GM18907 (cell line): ENCODE data around the gene DPP7.
"Not testable (repeated sequence)": the region's sequence is repeated elsewhere in the genome, so short reads cannot be mapped to it uniquely, and the experiment has no call there.

Experiments used
- ATAC-seq: cut with Tn5 transposase; IDR thresholded peaks from one replicate; pipeline ENCODE4 v1.9.1; 2021; ENCODE audit warnings: mild to moderate bottlenecking, moderate library complexity; ENCODE audit not compliant: unreplicated experiment

The DPP7 gene

DNA sequence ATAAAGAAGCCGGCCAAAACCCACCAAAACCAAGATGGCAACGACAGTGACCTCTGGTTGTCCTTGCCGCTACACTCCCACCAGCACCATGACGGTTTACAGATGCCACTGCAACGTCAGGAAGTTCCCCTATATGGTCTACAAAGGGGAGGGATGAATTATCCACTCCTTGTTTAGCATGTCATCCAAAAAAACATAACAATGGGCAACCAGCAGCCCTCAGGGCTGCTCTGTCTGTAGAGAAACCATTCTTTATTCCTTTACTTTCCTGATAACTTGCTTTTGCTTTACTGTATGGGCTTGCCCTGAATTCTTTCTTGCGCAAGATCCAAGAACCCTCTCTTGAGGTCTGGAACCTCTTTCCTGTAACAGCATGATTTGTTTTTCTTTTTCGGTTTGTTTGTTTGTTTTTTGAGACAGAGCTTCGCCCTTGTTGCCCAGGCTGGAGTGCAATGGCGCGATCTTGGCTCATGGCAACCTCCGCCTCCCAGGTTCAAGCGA is 39.2 kb downstream of the DPP7 start:
- no peak for ATAC-seq

DNA sequence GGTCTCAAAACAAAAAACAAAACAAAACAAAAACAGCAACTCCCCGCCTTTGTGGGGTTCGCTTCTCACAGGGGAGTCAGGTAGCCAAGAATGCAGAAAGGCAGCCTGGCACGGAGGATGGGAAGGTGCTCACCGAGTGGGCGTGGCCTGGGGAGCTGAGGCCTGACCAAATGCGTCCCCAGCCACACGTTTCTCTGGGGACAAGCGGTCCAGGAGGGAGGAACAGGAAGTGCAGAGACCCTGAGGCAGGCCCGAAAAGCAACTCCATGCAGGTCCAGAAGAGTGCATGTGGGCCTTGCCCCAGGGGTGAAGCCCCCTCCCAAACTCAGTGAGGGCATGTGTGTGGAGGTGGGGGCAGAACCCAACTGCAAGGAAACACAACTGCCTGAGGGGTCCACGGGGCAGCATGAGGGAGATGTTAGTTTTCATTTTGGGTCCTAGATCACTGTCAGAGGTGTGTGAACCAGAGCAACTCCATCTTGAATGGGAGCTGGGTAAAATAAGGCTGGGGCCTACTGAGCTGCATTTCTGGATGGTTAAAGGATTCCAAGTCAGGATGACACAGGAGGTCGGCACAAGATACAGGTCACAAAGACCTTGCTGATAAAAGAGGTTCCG is 39.8 kb downstream of the DPP7 start:
- no peak for ATAC-seq

DNA sequence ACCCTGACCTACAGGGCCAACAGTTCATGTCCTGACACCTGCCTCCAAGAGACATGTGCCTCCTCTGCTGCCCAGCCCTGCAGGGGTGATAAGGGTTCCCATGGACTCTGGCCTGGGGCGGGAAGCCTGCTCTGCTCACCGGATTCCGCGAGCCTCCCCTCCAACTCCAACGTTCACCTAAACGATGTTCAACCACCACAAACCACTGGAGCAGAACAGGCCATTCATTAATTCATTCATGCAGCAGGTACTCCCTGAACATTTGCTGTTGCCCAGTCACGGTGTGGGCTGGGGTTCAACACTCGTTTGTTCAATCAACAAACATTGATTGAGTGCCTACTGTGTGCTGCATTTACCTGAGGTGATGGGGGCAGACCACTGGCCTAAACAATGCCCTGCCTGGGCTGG is 40.5 kb downstream of the DPP7 start:
- ATAC-seq: no peak

DNA sequence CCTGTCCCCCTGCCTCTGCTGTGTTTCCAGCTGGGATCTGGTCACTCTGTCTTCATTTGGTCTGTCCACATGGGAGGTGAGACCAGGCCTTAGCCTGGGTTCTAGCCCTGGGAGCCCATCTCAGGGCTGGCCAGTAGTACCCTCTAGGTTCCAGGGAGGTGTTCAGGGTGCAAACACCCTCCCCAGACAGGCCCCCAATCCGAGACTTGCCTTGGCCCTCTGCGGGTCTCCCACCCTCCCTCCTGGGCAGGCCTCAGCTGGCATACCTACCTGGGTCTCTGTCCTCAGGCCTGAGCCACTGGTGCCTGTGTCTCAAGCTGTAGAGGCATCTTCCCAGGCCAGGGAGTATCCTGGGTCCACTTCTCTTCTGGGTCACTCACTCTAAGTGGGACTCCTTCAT is 43.3 kb downstream of the DPP7 start:
- no peak for ATAC-seq

DNA sequence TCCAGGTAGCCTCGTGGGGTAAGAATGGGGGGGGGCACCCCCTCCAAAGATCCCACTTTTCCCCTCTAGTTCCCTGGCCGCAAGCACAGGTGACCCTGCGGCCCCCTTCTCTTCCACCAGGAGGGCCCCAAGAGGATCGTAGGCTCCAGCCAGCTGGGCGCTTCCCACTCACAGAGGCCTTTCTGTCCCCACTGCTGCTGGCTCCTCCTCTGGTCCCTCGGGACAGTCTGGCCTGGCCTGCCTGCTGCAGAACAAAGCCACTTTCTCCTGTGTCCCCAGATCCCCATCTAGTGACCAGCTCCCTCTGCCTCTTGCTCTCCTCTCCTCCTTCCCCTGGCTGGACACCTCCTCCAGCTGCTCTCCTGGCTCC is 43.6 kb downstream of the DPP7 start:
- peak; percentile 4 for ATAC-seq

DNA sequence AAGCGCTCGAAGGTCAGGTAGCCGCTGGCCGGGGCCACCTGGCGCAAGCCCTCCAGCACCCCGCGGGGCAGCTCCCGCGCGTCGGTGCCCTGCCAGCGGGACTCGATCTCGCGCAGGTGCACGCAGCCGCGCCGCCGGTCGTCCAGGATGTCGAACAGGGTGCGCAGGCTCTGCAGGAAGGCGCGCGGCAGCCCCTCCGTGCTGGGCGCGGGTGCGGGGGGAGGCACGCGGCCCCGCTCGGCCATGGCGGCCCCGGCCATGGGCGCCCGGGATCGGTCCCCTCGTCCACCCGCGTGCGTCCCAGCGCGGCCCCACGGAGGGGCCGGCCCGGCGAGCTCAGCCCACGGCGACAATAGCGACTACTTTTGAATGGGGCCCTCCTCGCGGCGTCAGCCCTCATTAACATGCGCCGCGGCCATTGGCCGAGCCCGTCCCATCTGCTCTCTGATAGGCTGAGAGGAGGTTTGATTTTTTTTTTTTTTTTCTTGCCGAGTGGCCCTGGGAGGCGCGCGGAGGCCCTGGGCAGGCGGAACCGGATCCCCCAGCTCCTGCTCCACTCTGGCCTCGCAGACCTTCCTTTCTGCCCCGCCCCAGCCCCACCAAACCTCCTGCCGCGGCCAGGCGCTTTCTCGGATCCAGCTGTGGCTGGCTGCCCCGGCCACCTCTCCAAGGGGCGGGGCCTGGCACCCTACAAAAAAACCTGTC is 44.2 kb downstream of the DPP7 start, which contains the start of gene SAPCD2:
Gene SAPCD2 (minus strand): TSS at position 357 of the 705 bp plus-strand sequence. CDS start 97 bp downstream, at position 260.
- ATAC-seq: peak; percentile 63

DNA sequence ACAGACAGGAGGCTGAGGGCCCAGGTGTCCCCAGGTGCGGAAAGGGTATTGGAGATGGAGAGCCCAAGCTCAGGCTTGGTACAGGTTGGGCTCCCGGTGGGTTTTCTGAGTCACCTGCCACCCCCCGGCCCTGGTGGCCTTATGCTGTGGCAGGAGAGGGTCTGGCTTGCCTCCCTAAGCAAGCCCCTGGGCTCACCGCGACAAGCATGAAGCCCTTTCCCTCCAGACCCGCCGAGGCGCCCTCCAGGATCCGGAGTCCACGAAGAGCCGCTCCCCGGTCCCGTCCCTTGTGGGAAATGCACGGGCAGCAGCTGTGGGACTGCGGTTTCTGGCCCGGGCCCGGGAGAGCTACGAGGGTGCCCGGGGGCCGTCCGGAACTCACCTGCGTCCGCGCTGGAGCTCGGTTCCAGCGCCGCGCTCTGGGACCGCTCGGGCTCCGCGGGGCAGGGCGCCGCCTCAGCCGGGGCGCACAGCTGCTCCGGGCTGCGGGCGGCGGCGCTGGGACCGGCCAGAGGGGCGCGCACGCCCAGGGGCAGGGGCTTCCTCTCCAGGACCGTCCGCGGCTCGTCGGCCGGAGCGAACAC is 44.9 kb downstream of the DPP7 start:
- ATAC-seq: peak; percentile 13

DNA sequence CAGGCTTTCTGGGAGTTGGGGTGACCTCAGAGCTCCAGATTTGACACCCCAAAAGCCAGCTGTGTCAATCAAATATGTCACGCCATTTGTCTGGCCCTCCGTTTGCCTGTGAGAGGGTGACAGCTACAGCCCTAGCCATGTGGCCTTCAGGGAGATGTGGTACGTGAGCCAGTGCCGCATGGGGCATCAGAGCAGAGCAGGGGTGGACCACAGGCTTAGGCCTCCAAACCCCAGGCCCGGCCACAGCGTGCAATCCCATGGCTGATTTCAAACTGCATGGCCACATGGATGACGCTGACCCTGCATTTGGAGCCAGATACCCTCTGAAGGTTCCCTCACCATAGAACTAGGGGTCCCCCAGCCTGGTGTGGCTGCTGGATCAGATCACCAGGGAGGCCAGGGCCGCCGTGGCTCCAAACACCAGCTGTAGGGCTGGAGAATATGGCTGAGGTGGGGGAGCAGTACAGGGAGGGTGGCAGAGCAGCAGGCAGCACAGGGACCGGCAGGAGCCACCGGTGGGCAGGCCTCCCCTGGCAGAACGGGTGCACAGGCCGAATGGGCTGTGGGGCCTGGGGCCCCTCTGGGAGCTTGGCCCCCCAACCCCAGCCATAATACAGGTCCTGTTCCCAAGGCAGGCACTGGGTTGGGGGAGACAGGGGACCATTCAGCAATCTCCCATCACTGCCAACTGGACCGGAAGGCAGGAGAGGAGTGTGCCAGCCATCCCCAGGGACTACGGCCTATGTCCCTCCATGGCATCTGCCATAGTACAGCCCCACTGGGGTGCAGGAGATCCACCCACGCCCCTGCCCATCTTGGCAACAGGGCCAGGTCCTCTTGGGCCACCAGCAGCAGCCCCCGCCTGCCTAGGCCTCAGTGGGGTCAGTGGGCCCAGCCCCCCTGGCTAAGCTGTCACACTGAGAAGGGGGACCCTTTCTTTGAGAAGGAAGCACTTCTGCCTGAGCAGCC is 45.7 kb downstream of the DPP7 start:
- ATAC-seq: no peak

DNA sequence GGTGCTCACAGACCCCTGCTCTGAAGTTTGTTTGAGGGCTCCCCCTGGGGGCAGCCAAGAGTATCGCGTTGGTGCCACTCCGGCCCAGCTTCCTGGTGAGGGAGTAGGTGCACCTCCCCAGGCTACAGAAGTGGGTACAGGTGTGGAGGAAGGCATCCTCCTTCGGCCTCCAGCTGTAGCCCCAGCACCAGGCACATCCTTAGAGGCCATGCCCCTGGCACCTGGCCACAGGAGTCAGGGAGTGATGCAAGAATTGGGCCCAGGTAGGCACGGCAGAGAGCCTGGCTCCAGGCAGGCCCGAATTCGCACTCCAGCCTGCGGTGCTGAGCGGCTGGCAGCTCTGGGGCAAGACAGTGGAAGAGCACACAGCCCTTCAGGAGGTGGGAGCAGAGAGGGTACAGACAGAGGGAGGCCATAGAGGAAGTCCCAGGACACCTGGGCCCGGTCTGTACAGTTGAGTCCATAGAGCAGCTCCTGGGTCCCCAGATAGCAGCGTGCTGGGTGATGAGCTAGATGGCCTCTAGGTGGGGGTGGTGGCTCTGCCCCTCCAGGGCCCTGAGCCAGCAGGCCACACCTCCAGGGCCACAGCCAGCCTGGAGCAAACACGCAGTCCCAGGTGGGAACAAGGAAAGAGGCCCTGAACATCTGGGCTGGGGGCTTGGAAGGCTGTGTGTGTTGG is 46.5 kb downstream of the DPP7 start:
- ATAC-seq: peak; percentile 45

DNA sequence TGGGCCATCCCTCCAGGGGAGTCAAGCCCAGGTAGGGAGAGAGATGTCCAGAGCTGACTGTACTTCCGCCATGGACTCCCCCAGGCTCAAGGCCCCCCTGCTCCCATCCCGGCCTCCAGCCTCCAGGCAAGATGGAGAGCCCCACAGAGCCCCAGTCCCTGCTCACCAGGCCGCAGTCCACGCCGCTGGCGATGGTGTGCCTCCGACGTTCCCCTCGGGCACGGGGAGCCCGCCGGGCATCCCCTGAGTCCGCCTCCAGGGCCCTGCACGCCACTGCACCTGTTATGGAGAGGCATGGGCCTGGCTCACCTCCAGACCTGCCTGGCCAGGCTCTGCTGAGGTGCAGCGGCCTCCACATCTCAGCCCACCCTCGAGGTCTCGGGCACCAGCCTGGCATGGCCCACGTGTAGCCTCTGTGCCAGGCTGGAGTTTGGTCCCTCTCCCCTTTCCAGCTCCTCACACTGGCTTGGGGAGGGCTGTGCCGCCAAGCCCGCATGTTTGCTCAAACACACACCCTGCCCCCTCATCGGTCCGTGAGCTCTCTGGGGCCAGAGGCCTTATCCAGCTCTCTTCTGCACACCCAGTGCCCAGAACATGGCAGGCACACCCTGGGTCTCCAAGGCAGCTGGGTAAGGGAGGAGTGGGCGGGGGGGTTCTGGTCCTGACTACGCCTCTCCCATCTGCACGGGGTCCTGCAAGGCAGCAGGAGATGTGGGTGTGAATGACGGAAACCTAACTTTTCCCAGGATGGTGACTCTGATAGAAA is 48.3 kb downstream of the DPP7 start:
- ATAC-seq: no peak

DNA sequence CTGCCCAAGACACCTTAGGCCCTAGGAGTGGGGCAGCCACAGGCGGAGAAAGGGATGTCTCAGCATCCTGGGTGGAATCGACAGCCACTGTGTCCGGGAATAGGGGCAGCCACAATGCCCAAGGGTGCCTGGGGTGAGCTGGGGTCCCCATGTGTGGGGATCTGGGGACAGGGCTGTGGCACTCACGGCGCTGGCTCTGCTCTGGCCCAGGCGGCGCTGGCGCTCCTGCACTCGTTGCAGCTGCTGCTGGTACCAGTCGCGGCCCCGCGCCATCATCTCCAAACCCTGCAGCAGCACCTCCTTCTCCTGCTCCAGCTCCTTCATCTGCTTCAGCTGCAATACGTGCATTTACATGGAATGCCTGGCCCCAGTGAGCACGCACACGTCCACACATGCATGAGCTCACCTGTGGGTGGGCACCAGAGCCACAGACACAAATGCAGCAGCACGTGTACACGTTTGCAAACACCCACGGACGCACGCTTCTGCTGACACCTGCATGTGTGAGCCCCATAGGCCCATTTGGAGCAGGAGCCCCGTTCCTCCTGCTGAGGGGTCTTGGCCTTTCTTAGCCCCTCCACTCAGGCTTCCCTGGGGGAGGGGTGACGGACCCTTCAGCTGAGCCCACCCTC is 49.1 kb downstream of the DPP7 start:
- no peak for ATAC-seq

DNA sequence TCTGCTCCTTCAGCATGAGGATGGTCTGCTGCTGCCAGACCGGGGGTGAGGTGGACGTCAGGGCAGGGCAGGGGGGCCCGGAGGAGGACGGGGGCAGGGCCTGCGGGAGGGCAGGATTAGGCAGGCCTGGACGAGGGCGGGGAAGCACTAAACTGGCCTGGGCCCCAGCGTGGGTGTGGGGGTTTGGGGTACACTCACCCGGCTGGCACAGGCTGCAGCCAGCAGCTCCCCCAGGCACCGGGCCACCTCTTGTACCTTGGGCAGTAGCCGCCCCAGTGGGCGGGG is 49.7 kb downstream of the DPP7 start:
- ATAC-seq: no peak

DNA sequence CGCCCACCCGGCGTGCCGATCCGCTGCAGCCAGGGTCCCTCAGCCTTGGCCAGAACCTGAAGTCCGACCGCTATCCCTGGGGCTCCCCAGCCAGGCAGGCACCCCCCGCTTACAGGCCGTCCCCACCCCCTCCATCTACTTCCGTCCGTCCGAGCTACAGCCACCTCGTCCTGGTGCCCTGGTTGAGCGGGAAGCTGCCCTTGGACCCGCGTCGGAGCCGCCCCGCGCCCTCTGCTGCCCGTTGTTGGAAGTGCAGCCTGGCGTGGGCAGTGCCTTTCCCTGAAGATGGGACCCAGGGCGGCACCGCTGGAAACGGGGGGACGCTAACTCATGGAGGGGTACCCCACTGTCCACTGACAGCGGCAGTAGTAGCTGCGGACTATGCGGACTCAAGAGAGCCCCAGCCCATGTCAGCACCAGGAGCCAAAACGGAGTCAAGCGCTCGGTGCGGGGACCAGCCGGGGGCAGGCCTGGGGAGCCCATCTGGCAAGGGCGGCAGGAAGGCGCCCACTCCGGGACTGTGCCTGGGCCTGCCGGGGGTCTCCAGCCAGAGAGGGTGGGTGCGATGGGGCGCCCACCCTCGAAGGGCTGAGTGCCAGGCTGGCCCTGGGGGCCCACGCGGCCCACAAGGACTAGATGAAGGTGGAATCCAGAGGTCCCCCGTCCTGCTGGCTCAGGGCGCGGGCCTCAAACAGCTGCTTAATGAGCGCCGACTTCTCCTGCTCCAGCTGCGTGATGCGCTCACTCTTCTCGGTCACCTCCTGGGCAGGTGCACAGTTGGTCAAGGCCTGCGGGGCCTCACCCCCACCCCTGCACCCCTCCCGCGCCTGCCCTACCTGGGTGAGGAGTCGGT is 50.3 kb downstream of the DPP7 start:
- ATAC-seq: no peak

DNA sequence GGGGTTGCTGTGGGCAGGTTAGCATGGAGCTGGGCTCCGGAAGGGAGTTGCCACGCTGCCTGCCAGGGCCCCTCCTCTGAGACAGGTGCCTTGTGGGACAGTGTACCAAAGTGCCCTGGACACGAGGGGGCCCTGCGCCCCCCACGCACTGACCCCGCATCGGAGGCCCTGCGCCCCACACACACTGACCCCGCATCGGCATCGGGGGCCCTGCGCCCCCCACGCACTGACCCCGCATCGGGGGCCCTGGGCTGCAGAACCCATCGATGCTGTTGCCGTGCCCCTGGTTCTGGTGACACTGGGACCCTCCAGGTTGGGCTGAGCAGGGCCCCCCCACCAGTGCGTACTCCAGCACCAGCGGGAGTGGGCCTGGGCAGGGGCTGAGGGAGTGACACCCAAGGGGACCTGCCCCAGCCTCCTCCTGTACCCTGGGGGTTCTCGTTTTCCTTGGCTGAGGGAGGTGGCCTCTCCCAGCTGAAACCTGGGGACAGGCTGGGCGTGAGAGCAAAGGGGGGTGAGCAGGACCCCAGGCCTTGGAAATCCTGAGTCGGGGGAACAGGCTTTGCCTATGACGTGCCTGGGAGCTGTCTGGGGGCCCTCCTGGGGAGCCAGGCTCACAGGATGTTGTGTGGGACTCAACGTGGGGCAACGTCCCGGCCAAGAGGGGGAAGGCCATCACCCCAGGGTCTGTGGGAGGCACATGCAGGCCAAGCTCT is 51.1 kb downstream of the DPP7 start:
- no peak for ATAC-seq

DNA sequence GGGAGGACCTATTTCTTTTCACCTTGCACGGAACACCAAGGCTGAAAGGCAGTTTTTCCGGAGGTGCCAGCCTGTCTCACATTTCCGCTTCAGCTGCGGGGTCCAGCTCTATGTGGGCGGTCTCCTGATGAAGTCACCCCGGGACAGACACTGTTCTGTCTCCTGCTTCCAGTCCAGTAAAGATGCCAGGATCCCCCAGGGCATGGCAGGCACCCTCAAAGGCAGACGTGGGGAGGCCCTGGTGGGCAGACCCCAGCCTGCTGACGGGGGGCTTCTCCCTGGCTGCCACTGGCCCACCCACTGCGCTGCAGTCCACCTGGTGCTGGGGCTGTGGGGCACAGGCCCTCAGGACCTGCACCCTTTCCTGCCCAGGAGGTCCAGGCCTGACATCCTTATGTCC is 51.7 kb downstream of the DPP7 start:
- not testable (repeated sequence) for ATAC-seq

DNA sequence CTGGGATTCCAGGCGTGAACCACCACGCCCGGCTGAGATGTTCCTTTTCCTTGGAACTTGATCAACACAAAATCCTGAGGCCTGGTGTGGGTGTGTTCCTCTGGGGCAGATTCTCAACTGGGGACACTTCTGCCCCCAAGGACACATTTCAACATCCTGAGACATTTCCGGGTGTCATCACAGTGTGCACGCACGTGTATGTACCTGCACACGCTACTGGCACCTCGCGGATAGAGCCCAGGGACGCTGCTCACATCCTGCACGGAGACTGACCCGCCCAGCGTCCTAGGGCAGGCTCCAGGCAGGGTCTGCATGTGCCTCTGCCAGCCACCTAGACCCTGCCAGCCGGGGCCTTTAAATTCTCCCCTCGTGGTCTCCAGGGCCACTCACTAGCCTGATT is 52.1 kb downstream of the DPP7 start:
- ATAC-seq: no peak
